K562 (cell line): ENCODE data around the gene MPIG6B. TPM values are rescaled to one million over a fixed set of nuclear protein-coding genes. Genes with fewer than 3 reads are reported as not detected.

Experiments
- CCNT2 ChIP-seq: IDR thresholded peaks from 2 replicates; pipeline ENCODE4 v1.6.1; 2011; ENCODE audit warnings: borderline replicate concordance, low read depth, mild to moderate bottlenecking, moderate library complexity, mixed read lengths, low read length; ENCODE audit not compliant: insufficient read length; ENCODE audit errors: extremely low read depth
- CHD2 ChIP-seq: IDR thresholded peaks from 2 replicates; pipeline ENCODE4 v1.6.1; 2011; ENCODE audit warnings: low read depth, low read length
- GTF2F1 ChIP-seq: IDR thresholded peaks from 2 replicates; pipeline ENCODE4 v1.6.1; 2011; ENCODE audit warnings: low read depth, low read length, improper control_type of control experiment
- IRF9 ChIP-seq: fragments of 450-650 bp; IDR thresholded peaks from 2 replicates; pipeline ENCODE4 v1.6.1; 2016; ENCODE audit warnings: missing biosample characterization, missing genetic modification characterization
- KAT8 ChIP-seq: fragments of 450-650 bp; IDR thresholded peaks from 2 replicates; pipeline ENCODE4 v1.6.1; 2016; ENCODE audit warnings: low read depth, mild to moderate bottlenecking
- MAFG ChIP-seq: fragments of 450-650 bp; conservative IDR thresholded peaks from 2 replicates; pipeline ENCODE4 v1.6.1; 2016; ENCODE audit warnings: missing genetic modification characterization, missing compliant biosample characterization
- MYC ChIP-seq, 2 experiments: fragments of 250-450 bp in 1 of 2; sonication (Bioruptor Pico) in 1 of 2; IDR thresholded peaks; 2 replicates each; pipeline versions ENCODE4 v1.5.1 to v1.6.1; 2012 to 2021; ENCODE audit warnings: low read depth in 2 of 2, borderline replicate concordance in 1 of 2, improper control_type of control experiment in 1 of 2, low read length in 1 of 2, mild to moderate bottlenecking in 1 of 2, moderate library complexity in 1 of 2
- NFE2L1 ChIP-seq: fragments of 450-650 bp; IDR thresholded peaks from 2 replicates; pipeline ENCODE4 v1.6.1; 2016; ENCODE audit warnings: missing genetic modification characterization, low read depth, mild to moderate bottlenecking, missing compliant biosample characterization, moderate library complexity, borderline replicate concordance
- PKNOX1 ChIP-seq: fragments of 450-650 bp; IDR thresholded peaks from 2 replicates; pipeline ENCODE4 v1.6.1; 2016
- POLR2A ChIP-seq: fragments of 450-650 bp; conservative IDR thresholded peaks from 2 replicates; pipeline ENCODE4 v1.6.1; 2016
- SLC30A9 ChIP-seq: fragments of 250-450 bp; sonication (Bioruptor Pico); IDR thresholded peaks from 2 replicates; pipeline ENCODE4 v1.8.0; 2022; ENCODE audit warnings: mild to moderate bottlenecking, moderate library complexity
- WHSC1 ChIP-seq: IDR thresholded peaks from one replicate; pipeline ENCODE4 v1.6.1; 2012; ENCODE audit warnings: low read length, control low read depth, inconsistent platforms
- ZNF282 ChIP-seq: sonication (generic); formaldehyde crosslinking; IDR thresholded peaks from 2 replicates; pipeline ENCODE4 v1.8.1; 2023; ENCODE audit warnings: missing genetic modification reagents
- polyA plus RNA-seq, 8 experiments: library from polyadenylated mRNA; depleted of rRNA in 4 of 8; stranded (reverse) in 5 of 8; unstranded in 3 of 8; fragments of >200 nt; fragmentation: Nextera tagmentation in 2 of 8; fragmentation: Illumina TruSeq in 1 of 8; extraction: Ambion mirVana in 2 of 8; extraction: Trizol in 1 of 8; gene quantifications; 2 replicates each; pipeline versions ENCODE4 v1.2.1 to v1.2.3, GENCODE V29; 2011 to 2014; ENCODE audit warnings: inconsistent platforms in 1 of 8, missing spikeins in 1 of 8
- total RNA-seq, 7 experiments: library from RNA; depleted of rRNA in 6 of 7; stranded (reverse); fragments of >200 nt in 6 of 7; fragmentation: Illumina TruSeq in 2 of 7; extraction: Trizol in 2 of 7; gene quantifications; 2 replicates each; pipeline versions ENCODE4 v1.2.1 to v1.2.3, GENCODE V29; 2011 to 2021; ENCODE audit warnings: low replicate concordance in 1 of 7
- TF ChIP-seq, protein P1 (sequence below): fragments of 250-450 bp; sonication (Bioruptor Pico); IDR thresholded peaks from 2 replicates; pipeline ENCODE4 v1.4.0; 2020; ENCODE audit warnings: mild to moderate bottlenecking, moderate library complexity
- TF ChIP-seq, protein P2 (sequence below): fragments of 150-350 bp; conservative IDR thresholded peaks from 2 replicates; pipeline ENCODE4 v1.6.1; 2014; ENCODE audit warnings: low read length
- TF ChIP-seq, protein P3 (sequence below): fragments of 450-650 bp; IDR thresholded peaks from 2 replicates; pipeline ENCODE4 v1.7.0; 2016; ENCODE audit warnings: borderline replicate concordance

The MPIG6B gene
- total and polyA plus RNA-seq, 9 of the 15 experiments (the other 6 are each of a cell fraction or from before 2014, with no cell fraction given): 0.11 to 1.2 (median 0.28) TPM; not detected in 1

DNA sequence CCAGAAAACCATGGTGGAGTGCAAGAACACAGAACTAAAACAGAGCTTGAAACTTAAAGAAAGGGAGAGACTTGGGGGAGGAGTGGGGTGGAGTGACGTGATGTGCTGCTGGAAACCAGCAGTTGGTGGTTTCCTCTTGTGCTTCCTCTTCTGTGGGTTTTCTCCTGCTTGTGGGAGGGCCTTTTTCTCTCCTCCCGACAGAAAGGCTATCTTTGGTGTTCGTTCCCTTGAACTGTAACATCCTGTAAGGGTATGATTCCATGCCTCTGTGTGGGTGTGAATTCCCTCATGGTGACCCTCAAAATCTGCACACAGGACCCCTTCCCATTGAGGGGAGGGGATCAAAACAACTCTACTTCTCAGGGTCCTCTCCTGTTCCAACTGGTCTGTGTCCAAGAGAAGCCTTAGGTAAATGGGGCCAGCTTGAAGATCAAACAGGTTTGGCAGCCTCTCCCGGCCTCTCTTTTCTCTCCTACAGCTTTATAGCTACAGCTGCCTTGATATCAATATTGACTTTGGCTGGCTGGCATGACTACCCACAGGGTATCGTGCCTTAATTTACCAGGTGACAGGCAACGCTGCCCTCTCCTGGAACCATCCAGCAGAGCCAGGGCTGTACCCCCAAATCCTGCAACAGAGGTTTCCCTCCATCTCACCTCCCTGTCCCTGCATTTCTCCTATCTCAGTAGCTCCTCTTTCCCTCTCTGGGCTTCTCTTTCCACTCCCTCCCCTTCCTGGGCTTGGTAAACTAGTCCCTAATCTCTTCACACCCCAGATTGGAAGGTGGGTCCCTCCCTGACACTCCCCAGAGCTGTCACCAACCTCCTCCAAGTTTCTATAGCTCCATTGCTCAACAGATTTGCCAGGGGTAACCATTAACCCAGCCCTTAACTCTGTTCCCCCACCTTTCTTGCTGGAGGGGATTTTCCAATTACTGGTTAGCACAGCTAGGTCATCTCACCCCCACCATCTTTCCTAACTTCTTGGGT, 15.1 kb downstream of the MPIG6B start (continued):
- TF ChIP-seq MAFG: 0 out of 2 replicates have a peak, but pooled peaks have one; percentile 4
- no peak for TF ChIP-seq SLC30A9
- TF ChIP-seq CHD2: no peak
- TF ChIP-seq GTF2F1: peak; percentile 90; the same call in 1 of the 2 replicates
- peak; percentile 69; the same call in 1 of the 2 replicates for TF ChIP-seq MYC (IDR thresholded peaks at IDR 0.05; ENCODE audit: low read depth, low read length)
- peak; percentile 60 for TF ChIP-seq MYC (CRISPR knock-in tag; IDR thresholded peaks at IDR 0.05; ENCODE audit: borderline replicate concordance, low read depth)
- TF ChIP-seq WHSC1: no peak
- TF ChIP-seq NFE2L1 (tag): no peak
- no peak for TF ChIP-seq CCNT2
- TF ChIP-seq, protein P1, sequence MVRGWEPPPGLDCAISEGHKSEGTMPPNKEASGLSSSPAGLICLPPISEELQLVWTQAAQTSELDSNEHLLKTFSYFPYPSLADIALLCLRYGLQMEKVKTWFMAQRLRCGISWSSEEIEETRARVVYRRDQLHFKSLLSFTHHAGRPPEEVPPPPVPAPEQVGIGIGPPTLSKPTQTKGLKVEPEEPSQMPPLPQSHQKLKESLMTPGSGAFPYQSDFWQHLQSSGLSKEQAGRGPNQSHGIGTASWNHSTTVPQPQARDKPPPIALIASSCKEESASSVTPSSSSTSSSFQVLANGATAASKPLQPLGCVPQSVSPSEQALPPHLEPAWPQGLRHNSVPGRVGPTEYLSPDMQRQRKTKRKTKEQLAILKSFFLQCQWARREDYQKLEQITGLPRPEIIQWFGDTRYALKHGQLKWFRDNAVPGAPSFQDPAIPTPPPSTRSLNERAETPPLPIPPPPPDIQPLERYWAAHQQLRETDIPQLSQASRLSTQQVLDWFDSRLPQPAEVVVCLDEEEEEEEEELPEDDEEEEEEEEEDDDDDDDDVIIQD (CRISPR knock-in tag): 0 out of 2 replicates have a peak, but pooled peaks have one; percentile 61
- TF ChIP-seq, protein P2, sequence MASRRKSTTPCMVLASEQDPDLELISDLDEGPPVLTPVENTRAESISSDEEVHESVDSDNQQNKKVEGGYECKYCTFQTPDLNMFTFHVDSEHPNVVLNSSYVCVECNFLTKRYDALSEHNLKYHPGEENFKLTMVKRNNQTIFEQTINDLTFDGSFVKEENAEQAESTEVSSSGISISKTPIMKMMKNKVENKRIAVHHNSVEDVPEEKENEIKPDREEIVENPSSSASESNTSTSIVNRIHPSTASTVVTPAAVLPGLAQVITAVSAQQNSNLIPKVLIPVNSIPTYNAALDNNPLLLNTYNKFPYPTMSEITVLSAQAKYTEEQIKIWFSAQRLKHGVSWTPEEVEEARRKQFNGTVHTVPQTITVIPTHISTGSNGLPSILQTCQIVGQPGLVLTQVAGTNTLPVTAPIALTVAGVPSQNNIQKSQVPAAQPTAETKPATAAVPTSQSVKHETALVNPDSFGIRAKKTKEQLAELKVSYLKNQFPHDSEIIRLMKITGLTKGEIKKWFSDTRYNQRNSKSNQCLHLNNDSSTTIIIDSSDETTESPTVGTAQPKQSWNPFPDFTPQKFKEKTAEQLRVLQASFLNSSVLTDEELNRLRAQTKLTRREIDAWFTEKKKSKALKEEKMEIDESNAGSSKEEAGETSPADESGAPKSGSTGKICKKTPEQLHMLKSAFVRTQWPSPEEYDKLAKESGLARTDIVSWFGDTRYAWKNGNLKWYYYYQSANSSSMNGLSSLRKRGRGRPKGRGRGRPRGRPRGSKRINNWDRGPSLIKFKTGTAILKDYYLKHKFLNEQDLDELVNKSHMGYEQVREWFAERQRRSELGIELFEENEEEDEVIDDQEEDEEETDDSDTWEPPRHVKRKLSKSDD: no peak
- TF ChIP-seq, protein P3, sequence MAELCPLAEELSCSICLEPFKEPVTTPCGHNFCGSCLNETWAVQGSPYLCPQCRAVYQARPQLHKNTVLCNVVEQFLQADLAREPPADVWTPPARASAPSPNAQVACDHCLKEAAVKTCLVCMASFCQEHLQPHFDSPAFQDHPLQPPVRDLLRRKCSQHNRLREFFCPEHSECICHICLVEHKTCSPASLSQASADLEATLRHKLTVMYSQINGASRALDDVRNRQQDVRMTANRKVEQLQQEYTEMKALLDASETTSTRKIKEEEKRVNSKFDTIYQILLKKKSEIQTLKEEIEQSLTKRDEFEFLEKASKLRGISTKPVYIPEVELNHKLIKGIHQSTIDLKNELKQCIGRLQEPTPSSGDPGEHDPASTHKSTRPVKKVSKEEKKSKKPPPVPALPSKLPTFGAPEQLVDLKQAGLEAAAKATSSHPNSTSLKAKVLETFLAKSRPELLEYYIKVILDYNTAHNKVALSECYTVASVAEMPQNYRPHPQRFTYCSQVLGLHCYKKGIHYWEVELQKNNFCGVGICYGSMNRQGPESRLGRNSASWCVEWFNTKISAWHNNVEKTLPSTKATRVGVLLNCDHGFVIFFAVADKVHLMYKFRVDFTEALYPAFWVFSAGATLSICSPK: no peak
- no peak for TF ChIP-seq IRF9 (tag)
- peak; percentile 96 for TF ChIP-seq POLR2A
- TF ChIP-seq ZNF282 (CRISPR knock-in tag): no peak
- no peak for TF ChIP-seq PKNOX1
- peak; percentile 62; the same call in 1 of the 2 replicates for TF ChIP-seq KAT8
